ENCODE measurements around the gene RAB35. TPM values are rescaled to one million over a fixed set of nuclear protein-coding genes. Genes with fewer than 3 reads are reported as not detected.

Gene RAB35
- total RNA-seq, 2 experiments from 2014 or later: 61.0 to 64.6 TPM

DNA sequence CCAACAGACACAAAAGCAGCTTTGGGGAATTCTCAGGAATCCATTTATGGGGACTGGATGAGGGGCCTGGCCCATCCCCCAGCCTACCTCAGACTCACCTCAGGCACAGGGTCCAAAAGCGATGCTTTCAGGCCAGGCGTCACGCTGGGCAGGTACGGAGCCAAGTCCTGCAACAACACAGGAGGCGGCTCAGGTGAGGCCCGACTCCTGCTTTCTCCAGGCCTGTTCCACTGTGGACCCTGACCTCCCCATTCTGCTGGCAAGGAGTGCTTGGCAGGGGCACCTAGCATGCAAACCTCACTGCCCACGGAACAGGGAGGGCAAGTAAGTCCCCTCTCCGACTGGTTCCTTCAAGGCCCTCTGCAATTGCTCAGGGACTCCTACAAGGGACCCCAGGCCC, 28.6 kb upstream of the RAB35 start:
- ATAC-seq (no peak), DNase-seq (no peak)
- Mint-ChIP-seq H3K27ac (no peak overlapping the region), H3K4me3 (no peak overlapping the region), H3K4me1 (ENCODE audit: low read depth) (peaks cover 2% of the 10 kb centered on the region), H3K9me3 (ENCODE audit: insufficient read depth) (no peaks in the 10 kb centered on the region), H3K27me3 (ENCODE audit: low read depth) (no peaks in the 10 kb centered on the region), H3K36me3 (ENCODE audit: low read depth) (peaks cover 57% of the 10 kb centered on the region)
- ChIA-PET CTCF (no interaction called here), POLR2A (no interaction called here)

DNA sequence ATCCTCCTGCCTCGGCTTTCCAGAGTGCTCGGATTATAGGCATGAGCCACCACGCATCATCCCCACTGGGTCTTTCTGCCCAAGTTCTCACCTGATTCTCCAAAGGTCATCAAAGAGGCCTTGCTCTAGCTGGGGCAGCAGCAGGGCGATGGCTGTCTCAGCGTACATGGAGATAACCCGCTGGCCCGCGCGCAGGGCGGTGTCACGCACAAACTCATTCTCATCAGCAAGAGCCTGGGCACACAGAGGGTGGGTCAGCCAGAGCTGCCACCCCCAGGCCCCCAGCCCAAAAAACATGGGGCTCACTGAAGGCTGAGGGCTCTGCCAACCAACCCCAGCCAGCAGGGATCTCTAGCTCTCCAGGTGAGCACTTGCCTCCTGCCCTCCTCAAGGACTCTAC, 27.7 kb upstream of the RAB35 start:
- H3K4me3 Mint-ChIP-seq: no peak overlapping the region
- POLR2A ChIA-PET: no interaction called here
- CTCF ChIA-PET: no interaction called here
- H3K4me1 Mint-ChIP-seq (ENCODE audit: low read depth): peaks cover 2% of the 10 kb centered on the region
- no peak for DNase-seq
- no peak overlapping the region for H3K27ac Mint-ChIP-seq
- no peaks in the 10 kb centered on the region for H3K27me3 Mint-ChIP-seq (ENCODE audit: low read depth)
- no peaks in the 10 kb centered on the region for H3K9me3 Mint-ChIP-seq (ENCODE audit: insufficient read depth)
- H3K36me3 Mint-ChIP-seq (ENCODE audit: low read depth): peaks cover 62% of the 10 kb centered on the region
- no peak for ATAC-seq

DNA sequence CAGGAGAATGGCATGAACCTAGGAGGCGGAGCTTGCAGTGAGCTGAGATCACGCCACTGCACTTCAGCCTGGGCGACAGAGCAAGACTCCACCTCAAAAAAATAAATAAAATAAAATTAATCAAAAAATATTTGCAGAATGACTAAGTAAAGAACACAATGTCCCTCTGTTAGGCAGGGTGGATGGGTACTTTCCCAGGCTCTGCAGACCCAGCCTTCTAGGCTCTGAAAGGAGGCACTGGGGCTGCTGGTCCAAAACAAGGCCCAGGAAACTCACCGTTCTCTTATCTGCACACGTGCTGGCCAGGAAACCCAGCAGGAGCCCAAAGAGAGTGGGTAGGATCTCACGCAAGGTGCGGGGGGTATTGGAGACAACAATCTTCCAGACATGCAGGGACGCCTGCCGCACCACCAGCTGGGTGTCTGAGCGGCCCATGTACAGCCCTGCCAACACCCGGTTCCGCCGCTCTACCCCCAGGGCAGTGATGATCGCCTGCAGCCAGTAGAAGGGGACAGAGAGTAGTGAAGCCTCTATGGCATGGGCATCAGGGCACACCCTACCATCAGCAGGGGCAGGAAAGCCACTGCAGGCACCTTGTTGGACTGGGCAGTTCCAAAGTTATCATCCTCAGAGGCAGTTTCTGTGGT, 25.8 kb upstream of the RAB35 start:
- Mint-ChIP-seq H3K27ac (no peak overlapping the region), H3K9me3 (ENCODE audit: insufficient read depth) (no peaks in the 10 kb centered on the region), H3K4me3 (no peak overlapping the region), H3K27me3 (ENCODE audit: low read depth) (no peaks in the 10 kb centered on the region), H3K36me3 (ENCODE audit: low read depth) (peaks cover 62% of the 10 kb centered on the region), H3K4me1 (ENCODE audit: low read depth) (peaks cover 2% of the 10 kb centered on the region)
- ATAC-seq (no peak), DNase-seq (no peak)
- ChIA-PET CTCF (interaction anchor here (0.6 kb wide), 1 partner anchor 61 kb away, joined by 3 read pairs; no protein-coding TSS in a partner anchor), POLR2A (no interaction called here)

DNA sequence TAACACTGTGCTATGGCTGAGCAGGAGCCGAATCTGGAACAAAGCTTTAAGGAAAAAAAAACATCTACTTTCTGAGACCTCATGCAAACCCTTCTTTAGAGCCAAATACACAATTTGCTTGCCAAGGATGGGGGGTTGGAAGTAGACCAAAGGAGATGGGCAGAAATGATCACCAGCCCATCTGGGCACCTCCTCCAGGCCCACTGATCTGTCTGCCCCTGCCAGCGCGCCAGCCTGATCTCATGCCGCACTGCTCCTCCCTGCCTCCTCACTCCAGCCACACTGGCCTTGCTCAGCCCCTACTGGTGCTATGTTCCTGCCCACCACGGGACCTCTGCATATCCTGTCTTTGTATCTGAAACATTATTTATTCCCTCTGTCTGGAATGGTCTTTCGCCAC, 24.8 kb upstream of the RAB35 start:
- H3K9me3 Mint-ChIP-seq (ENCODE audit: insufficient read depth): no peaks in the 10 kb centered on the region
- H3K4me1 Mint-ChIP-seq (ENCODE audit: low read depth): no peaks in the 10 kb centered on the region
- CTCF ChIA-PET: interaction anchor here (0.7 kb wide), 1 partner anchor 297 kb away, joined by 3 read pairs; no protein-coding TSS in a partner anchor
- ATAC-seq: no peak
- H3K27me3 Mint-ChIP-seq (ENCODE audit: low read depth): no peaks in the 10 kb centered on the region
- H3K27ac Mint-ChIP-seq: no peak overlapping the region
- POLR2A ChIA-PET: no interaction called here
- no peak for DNase-seq
- H3K36me3 Mint-ChIP-seq (ENCODE audit: low read depth): peaks cover 63% of the 10 kb centered on the region
- H3K4me3 Mint-ChIP-seq: no peak overlapping the region

DNA sequence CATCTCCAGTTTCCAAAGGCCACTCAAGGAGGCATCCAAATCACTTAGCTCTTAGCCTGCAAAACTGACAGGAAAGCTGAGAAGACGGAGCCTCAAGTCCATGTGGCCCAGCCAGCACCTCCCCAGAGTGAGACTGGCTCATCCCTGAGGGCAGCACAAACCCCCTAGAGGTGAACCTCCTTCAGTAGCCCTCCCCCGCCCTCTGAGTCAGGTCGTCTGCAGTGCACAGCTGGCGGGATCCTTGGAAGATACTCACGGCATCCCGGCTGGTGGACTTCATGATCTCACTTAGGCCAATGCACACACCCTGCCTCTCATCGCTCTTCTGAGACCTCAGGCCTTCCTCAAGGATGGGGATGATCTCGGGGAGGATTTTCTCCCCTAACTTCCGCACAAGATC, 24.1 kb upstream of the RAB35 start:
- no peaks in the 10 kb centered on the region for H3K4me1 Mint-ChIP-seq (ENCODE audit: low read depth)
- ChIA-PET POLR2A (no interaction called here), CTCF (interaction anchor here (0.7 kb wide), 1 partner anchor 296 kb away, joined by 3 read pairs; no protein-coding TSS in a partner anchor)
- no peak overlapping the region for H3K4me3 Mint-ChIP-seq
- DNase-seq (no peak), ATAC-seq (no peak)
- H3K36me3 Mint-ChIP-seq (ENCODE audit: low read depth): peaks cover 67% of the 10 kb centered on the region
- no peaks in the 10 kb centered on the region for H3K27me3 Mint-ChIP-seq (ENCODE audit: low read depth)
- no peaks in the 10 kb centered on the region for H3K9me3 Mint-ChIP-seq (ENCODE audit: insufficient read depth)
- H3K27ac Mint-ChIP-seq: no peak overlapping the region

DNA sequence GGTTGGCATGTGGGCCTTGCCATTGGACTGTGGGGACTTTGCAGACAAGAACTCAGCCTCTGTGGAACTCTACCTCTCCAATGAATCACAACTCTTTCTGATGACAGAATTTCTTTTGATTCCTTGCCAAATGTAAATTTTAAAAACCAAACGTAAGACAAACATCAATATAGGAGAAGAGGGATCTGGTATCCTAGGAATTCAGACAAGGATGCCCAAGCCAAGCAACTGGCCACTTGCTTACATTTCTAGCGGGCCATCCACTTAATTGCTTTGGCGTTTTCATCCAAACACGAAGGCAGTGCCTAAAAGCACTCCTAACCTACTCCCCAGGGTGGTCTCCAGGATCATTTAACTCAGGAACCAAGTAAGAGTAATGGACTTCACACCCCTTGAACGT, 23.4 kb upstream of the RAB35 start:
- H3K4me1 Mint-ChIP-seq (ENCODE audit: low read depth): peaks cover 2% of the 10 kb centered on the region
- no peaks in the 10 kb centered on the region for H3K9me3 Mint-ChIP-seq (ENCODE audit: insufficient read depth)
- ATAC-seq (no peak), DNase-seq (no peak)
- peaks cover 67% of the 10 kb centered on the region for H3K36me3 Mint-ChIP-seq (ENCODE audit: low read depth)
- no peak overlapping the region for H3K4me3 Mint-ChIP-seq
- H3K27me3 Mint-ChIP-seq (ENCODE audit: low read depth): no peaks in the 10 kb centered on the region
- POLR2A ChIA-PET: no interaction called here
- CTCF ChIA-PET: no interaction called here
- no peak overlapping the region for H3K27ac Mint-ChIP-seq

DNA sequence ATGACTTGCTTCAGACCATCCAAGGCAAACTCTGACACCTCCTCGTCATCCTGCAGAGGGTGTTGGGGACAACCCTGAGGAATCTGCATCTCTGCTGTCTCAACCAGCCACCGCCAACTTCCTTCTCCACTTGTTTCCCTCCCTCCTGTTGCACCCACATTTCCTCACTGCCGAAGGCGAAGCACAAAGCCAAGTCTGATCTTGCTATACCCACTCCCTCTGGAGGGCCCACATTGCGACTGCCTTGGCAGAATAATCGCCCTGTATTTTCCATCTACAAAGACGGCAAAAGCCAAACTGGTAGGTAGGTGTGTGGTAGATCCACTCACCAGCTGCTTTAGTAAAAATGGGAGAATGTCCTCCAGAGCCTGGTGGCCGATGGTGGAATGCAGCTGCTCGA, 21.8 kb upstream of the RAB35 start:
- H3K4me1 Mint-ChIP-seq (ENCODE audit: low read depth): peaks cover 4% of the 10 kb centered on the region
- H3K36me3 Mint-ChIP-seq (ENCODE audit: low read depth): peaks cover 67% of the 10 kb centered on the region
- CTCF ChIA-PET: no interaction called here
- H3K4me3 Mint-ChIP-seq: no peak overlapping the region
- no peak overlapping the region for H3K27ac Mint-ChIP-seq
- DNase-seq (no peak), ATAC-seq (no peak)
- no peaks in the 10 kb centered on the region for H3K9me3 Mint-ChIP-seq (ENCODE audit: insufficient read depth)
- H3K27me3 Mint-ChIP-seq (ENCODE audit: low read depth): no peaks in the 10 kb centered on the region
- POLR2A ChIA-PET: no interaction called here

DNA sequence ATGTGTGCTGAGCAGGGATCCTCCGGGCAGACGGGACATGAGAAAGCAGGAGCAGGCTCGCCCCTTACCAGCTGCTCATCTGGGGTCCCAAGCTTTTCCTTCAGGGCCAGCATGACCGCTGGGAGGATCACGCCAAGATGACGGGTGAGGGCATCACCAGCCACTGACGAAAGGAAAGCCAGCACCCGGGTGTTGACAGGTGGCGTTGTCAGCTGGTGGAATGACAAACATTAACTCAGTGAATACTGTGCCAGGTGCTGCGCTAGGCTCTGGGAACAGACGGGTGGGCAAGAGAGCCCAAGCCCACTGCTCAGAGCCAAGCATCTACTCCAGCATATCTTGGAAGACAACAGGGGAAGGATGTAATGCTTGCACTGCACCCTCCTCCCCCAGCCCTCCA, 21.3 kb upstream of the RAB35 start:
- POLR2A ChIA-PET: no interaction called here
- peaks cover 4% of the 10 kb centered on the region for H3K4me1 Mint-ChIP-seq (ENCODE audit: low read depth)
- CTCF ChIA-PET: no interaction called here

DNA sequence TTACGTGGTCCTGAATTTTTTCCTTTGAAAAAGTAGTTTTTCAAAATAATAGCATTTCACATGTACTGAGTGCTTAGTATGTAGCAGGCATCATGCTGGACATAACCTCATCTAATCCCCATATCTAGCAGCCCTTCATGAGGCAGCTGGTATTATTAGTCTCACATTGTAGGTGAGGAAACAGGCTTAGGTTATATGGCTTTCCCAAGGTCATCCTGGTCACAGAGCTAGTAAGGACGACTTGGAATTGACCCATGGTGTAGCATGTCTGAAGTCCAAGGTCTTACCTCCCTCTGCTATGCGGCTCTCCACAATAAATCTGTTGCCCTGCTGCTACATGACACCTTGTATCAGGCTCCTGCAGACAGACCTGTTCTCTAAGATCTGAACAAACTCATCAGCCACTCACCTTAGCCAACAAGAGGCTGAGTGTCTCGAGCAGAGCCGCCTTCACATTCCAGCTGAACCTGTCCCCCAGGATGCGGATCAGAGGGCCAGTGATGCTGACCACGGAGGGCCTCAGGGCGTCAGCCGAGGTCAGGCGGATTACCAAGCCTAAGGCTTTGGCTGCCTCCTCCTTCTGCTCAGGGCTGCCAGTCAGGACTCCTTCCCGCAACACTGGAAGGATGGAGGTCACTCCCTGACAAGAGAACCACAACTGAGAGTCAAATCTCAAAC, 19.7 kb upstream of the RAB35 start:
- no peaks in the 10 kb centered on the region for H3K27me3 Mint-ChIP-seq (ENCODE audit: low read depth)
- ATAC-seq (no peak), DNase-seq (no peak)
- no peak overlapping the region for H3K27ac Mint-ChIP-seq
- POLR2A ChIA-PET: interaction anchor here (0.5 kb wide), 1 partner anchor 755 kb away, joined by 3 read pairs; no protein-coding TSS in a partner anchor
- no peaks in the 10 kb centered on the region for H3K9me3 Mint-ChIP-seq (ENCODE audit: insufficient read depth)
- CTCF ChIA-PET: no interaction called here
- H3K4me3 Mint-ChIP-seq: no peak overlapping the region
- H3K36me3 Mint-ChIP-seq (ENCODE audit: low read depth): peaks cover 73% of the 10 kb centered on the region
- H3K4me1 Mint-ChIP-seq (ENCODE audit: low read depth): peaks cover 4% of the 10 kb centered on the region

More for the DNA sequence above, 21.3 kb upstream of the RAB35 start:
- no peaks in the 10 kb centered on the region for H3K27me3 Mint-ChIP-seq (ENCODE audit: low read depth)
- H3K9me3 Mint-ChIP-seq (ENCODE audit: insufficient read depth): no peaks in the 10 kb centered on the region
- H3K27ac Mint-ChIP-seq: no peak overlapping the region
- ATAC-seq (no peak), DNase-seq (no peak)
- peaks cover 71% of the 10 kb centered on the region for H3K36me3 Mint-ChIP-seq (ENCODE audit: low read depth)
- no peak overlapping the region for H3K4me3 Mint-ChIP-seq

DNA sequence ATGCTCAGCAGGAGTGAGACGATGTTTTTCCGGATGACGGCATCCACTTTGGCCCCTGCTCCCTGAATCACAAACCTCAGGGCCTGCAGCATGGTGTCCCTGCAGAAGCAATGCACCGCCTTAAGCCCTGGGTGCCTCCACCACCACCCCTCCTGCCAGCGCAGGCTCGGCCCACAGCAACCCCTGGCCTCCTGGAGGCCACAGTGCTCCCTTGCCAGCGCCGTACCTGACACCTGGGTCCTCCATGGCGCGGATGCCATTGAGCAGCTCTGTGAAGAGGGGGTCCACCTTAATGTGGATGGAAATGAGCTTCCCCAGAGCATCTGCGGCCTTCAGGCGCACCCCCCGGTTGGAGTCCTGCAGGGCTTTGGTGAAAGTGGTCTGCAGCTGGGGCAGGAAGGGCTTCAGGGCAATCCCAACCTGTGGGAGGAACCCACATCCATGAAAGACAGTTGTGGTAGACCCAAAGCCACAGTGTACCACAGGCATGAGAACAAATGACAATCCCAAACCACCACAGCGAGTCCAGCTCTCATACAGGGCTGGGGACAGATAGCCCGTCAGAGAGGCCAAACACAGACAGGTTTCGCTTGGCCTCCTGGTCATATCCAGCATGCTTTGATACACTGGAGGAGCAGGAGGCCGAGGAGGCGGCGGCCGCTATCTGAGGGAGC, 17.9 kb upstream of the RAB35 start:
- no peaks in the 10 kb centered on the region for H3K9me3 Mint-ChIP-seq (ENCODE audit: insufficient read depth)
- no peak for ATAC-seq
- CTCF ChIA-PET: interaction anchor here (1.5 kb wide), 1 partner anchor 9 kb away, joined by 4 read pairs; no protein-coding TSS in a partner anchor

DNA sequence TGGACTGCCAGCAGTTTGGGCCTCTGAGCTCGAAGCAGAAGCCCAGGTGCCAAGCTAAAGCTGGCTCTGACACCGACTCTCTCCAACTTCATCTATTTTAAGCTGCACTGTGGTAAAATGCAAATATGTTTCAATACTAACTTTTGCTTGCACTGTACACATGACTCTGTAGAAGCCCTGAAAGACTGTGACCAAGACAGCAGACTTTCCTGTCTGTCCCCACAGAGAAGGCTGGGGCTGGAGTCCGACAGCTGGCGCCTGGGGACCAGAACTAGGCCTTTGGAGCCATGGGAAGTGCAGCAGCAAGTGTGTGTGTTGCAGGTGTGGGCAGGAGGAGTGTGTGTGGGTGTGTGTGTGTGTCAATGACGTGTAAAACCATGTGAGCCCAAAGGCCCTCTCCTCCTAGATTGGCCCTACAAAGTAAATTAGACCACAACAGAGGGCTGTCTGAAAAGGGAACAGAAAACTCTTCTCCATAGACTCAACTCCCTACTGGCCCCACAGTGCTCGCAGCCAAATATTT, 16.4 kb upstream of the RAB35 start:
- H3K9me3 Mint-ChIP-seq (ENCODE audit: insufficient read depth): no peaks in the 10 kb centered on the region
- ChIA-PET POLR2A (interaction anchor here (1.4 kb wide), 1 partner anchor 68 kb away, joined by 3 read pairs; the partner anchor contains the start of gene RPLP0), CTCF (no interaction called here)
- no peak overlapping the region for H3K27ac Mint-ChIP-seq
- no peaks in the 10 kb centered on the region for H3K27me3 Mint-ChIP-seq (ENCODE audit: low read depth)
- no peak overlapping the region for H3K4me3 Mint-ChIP-seq
- ATAC-seq: peak; percentile 8
- H3K4me1 Mint-ChIP-seq (ENCODE audit: low read depth): peaks cover 5% of the 10 kb centered on the region
- DNase-seq: no peak
- H3K36me3 Mint-ChIP-seq (ENCODE audit: low read depth): peaks cover 64% of the 10 kb centered on the region

More for the DNA sequence above, 17.9 kb upstream of the RAB35 start:
- no peaks in the 10 kb centered on the region for H3K27me3 Mint-ChIP-seq (ENCODE audit: low read depth)
- peaks cover 5% of the 10 kb centered on the region for H3K4me1 Mint-ChIP-seq (ENCODE audit: low read depth)
- POLR2A ChIA-PET: interaction anchor here (0.6 to 1.2 kb wide), 2 partner anchors 17 to 87 kb away, joined by 3 read pairs; partner anchors contain the start of gene RAB35
- no peak overlapping the region for H3K4me3 Mint-ChIP-seq
- peaks cover 64% of the 10 kb centered on the region for H3K36me3 Mint-ChIP-seq (ENCODE audit: low read depth)
- DNase-seq: no peak
- H3K27ac Mint-ChIP-seq: no peak overlapping the region
